ENCODE results near the gene SLC17A8. TPM values are rescaled to one million over a fixed set of nuclear protein-coding genes. Genes with fewer than 3 reads are reported as not detected.

Gene SLC17A8
- total RNA-seq, 1 donor from 2014 or later: 0.25 TPM

- Mint-ChIP-seq H3K36me3 (ENCODE audit: unreplicated experiment) (peaks cover 4% of the 10 kb centered on the region), H3K4me3 (ENCODE audit: unreplicated experiment) (no peak overlapping the region), H3K27ac (ENCODE audit: unreplicated experiment) (no peak overlapping the region), H3K27me3 (ENCODE audit: unreplicated experiment) (no peaks in the 10 kb centered on the region), H3K4me1 (ENCODE audit: low read depth, unreplicated experiment) (no peaks in the 10 kb centered on the region), H3K9me3 (ENCODE audit: unreplicated experiment) (peaks cover 4% of the 10 kb centered on the region)
- DNase-seq: peak; percentile 71
- TF ChIP-seq CTCF (IDR thresholded peaks at IDR 0.05; ENCODE audit: partially characterized antibody, unreplicated experiment): peak; percentile 83
These were observed 48.0 kb downstream of the SLC17A8 start for GRCh38 chr12:100404769-100405407.

GRCh38 chr12:100413001-100413400 lies 56.1 kb downstream of the SLC17A8 start:
- Mint-ChIP-seq H3K4me3 (ENCODE audit: unreplicated experiment) (no peak overlapping the region), H3K4me1 (ENCODE audit: low read depth, unreplicated experiment) (no peaks in the 10 kb centered on the region), H3K9me3 (ENCODE audit: unreplicated experiment) (peaks cover 4% of the 10 kb centered on the region), H3K27me3 (ENCODE audit: unreplicated experiment) (no peaks in the 10 kb centered on the region), H3K27ac (ENCODE audit: unreplicated experiment) (no peak overlapping the region), H3K36me3 (ENCODE audit: unreplicated experiment) (peaks cover 4% of the 10 kb centered on the region)
- no peak for DNase-seq
- TF ChIP-seq CTCF (IDR thresholded peaks at IDR 0.05; ENCODE audit: partially characterized antibody, unreplicated experiment): no peak

- TF ChIP-seq CTCF (IDR thresholded peaks at IDR 0.05; ENCODE audit: partially characterized antibody, unreplicated experiment): no peak
- no peak for DNase-seq
- Mint-ChIP-seq H3K27ac (ENCODE audit: unreplicated experiment) (no peak overlapping the region), H3K27me3 (ENCODE audit: unreplicated experiment) (no peaks in the 10 kb centered on the region), H3K9me3 (ENCODE audit: unreplicated experiment) (peaks cover under 1% of the 10 kb centered on the region), H3K4me1 (ENCODE audit: low read depth, unreplicated experiment) (no peaks in the 10 kb centered on the region), H3K4me3 (ENCODE audit: unreplicated experiment) (no peak overlapping the region), H3K36me3 (ENCODE audit: unreplicated experiment) (peaks cover 1% of the 10 kb centered on the region)
These were observed 57.9 kb downstream of the SLC17A8 start for GRCh38 chr12:100414739-100415138.

GRCh38 chr12:100422646-100423045 lies 65.8 kb downstream of the SLC17A8 start:
- DNase-seq: no peak
- Mint-ChIP-seq H3K9me3 (ENCODE audit: unreplicated experiment) (no peaks in the 10 kb centered on the region), H3K27ac (ENCODE audit: unreplicated experiment) (no peak overlapping the region), H3K4me1 (ENCODE audit: low read depth, unreplicated experiment) (no peaks in the 10 kb centered on the region), H3K4me3 (ENCODE audit: unreplicated experiment) (no peak overlapping the region), H3K36me3 (ENCODE audit: unreplicated experiment) (no peaks in the 10 kb centered on the region), H3K27me3 (ENCODE audit: unreplicated experiment) (no peaks in the 10 kb centered on the region)
- no peak for TF ChIP-seq CTCF (IDR thresholded peaks at IDR 0.05; ENCODE audit: partially characterized antibody, unreplicated experiment)

GRCh38 chr12:100426145-100426544 lies 69.3 kb downstream of the SLC17A8 start:
- Mint-ChIP-seq H3K4me3 (ENCODE audit: unreplicated experiment) (no peak overlapping the region), H3K27ac (ENCODE audit: unreplicated experiment) (no peak overlapping the region), H3K27me3 (ENCODE audit: unreplicated experiment) (no peaks in the 10 kb centered on the region), H3K36me3 (ENCODE audit: unreplicated experiment) (no peaks in the 10 kb centered on the region), H3K9me3 (ENCODE audit: unreplicated experiment) (no peaks in the 10 kb centered on the region), H3K4me1 (ENCODE audit: low read depth, unreplicated experiment) (no peaks in the 10 kb centered on the region)
- no peak for TF ChIP-seq CTCF (IDR thresholded peaks at IDR 0.05; ENCODE audit: partially characterized antibody, unreplicated experiment)
- no peak for DNase-seq
